Measurements from ENCODE around the gene EIPR1.

DNA sequence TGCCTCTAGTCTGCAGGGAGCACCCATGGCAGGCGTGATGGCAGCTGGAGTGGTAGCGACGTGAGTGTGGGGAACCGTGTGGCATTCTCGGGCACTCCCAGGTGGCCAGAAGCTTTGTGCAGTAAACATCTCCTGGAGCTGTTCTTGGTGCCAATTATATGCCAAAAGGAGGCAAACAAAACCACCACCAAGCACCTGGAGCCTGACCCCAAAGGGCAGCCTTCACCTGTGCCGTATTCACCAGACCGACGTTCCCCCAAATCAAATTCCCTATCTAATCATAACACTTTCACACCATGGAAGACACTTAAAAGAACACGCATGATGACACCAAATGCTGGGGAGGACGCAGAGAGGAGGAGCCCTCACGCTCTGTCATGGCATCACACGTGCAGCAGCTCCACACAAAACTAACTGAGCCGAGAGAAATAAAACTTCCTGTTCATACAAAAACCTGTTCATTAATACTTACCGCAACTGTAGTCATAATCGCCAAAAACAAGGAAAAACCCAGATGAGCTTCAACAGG is 123.6 kb downstream of the EIPR1 start:
- TF ChIP-seq, protein P1, sequence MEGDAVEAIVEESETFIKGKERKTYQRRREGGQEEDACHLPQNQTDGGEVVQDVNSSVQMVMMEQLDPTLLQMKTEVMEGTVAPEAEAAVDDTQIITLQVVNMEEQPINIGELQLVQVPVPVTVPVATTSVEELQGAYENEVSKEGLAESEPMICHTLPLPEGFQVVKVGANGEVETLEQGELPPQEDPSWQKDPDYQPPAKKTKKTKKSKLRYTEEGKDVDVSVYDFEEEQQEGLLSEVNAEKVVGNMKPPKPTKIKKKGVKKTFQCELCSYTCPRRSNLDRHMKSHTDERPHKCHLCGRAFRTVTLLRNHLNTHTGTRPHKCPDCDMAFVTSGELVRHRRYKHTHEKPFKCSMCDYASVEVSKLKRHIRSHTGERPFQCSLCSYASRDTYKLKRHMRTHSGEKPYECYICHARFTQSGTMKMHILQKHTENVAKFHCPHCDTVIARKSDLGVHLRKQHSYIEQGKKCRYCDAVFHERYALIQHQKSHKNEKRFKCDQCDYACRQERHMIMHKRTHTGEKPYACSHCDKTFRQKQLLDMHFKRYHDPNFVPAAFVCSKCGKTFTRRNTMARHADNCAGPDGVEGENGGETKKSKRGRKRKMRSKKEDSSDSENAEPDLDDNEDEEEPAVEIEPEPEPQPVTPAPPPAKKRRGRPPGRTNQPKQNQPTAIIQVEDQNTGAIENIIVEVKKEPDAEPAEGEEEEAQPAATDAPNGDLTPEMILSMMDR (IDR thresholded peaks at IDR 0.05): no peak
- TF ChIP-seq, protein P2, sequence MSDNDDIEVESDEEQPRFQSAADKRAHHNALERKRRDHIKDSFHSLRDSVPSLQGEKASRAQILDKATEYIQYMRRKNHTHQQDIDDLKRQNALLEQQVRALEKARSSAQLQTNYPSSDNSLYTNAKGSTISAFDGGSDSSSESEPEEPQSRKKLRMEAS (IDR thresholded peaks at IDR 0.05): no peak
